Upper lobe of left lung (tissue), 6 donors: ENCODE results near the gene ABCC6. TPM values are rescaled to one million over a fixed set of nuclear protein-coding genes. Genes with fewer than 3 reads are reported as not detected.
"Not testable (repeated sequence)": the region's sequence is repeated elsewhere in the genome, so short reads cannot be mapped to it uniquely, and the experiment has no call there.

Experiments used
- ATAC-seq, 2 donors: fragments of 200-7000 bp; cut with Tn5 transposase; one replicate each; pipeline ENCODE4 v1.9.1; 2022; ENCODE audit warnings: mild to moderate bottlenecking in 2 of 2, moderate library complexity in 2 of 2; ENCODE audit not compliant: low FRiP score in 2 of 2
- DNase-seq, 2 donors: peaks; one replicate each; pipeline ENCODE4 v3.0.0-alpha.2; 2019 to 2020
- H3K27ac ChIP-seq, 4 donors: fragments of 200-600 bp; sonication (generic); one replicate each; pipeline ENCODE4 v1.5.1; 2016 to 2019
- H3K27me3 ChIP-seq, 4 donors: fragments of 200-600 bp; sonication (generic); one replicate each; pipeline ENCODE4 v1.5.1; 2017 to 2019
- H3K36me3 ChIP-seq, 4 donors: fragments of 200-600 bp; sonication (generic); one replicate each; pipeline ENCODE4 v1.5.1; 2016 to 2019
- H3K4me1 ChIP-seq, 4 donors: fragments of 200-600 bp; sonication (generic); one replicate each; pipeline ENCODE4 v1.5.1; 2018 to 2019
- H3K4me3 ChIP-seq, 4 donors: fragments of 200-600 bp; sonication (generic); one replicate each; pipeline ENCODE4 v1.5.1; 2017 to 2019; ENCODE audit warnings: mild to moderate bottlenecking in 2 of 4, moderate library complexity in 1 of 4
- H3K9me3 ChIP-seq, 4 donors: fragments of 200-600 bp; sonication (generic); one replicate each; pipeline ENCODE4 v1.5.1; 2018 to 2019
- EP300 ChIP-seq, 4 donors: sonication (generic); formaldehyde crosslinking; IDR thresholded peaks; one replicate each; pipeline ENCODE4 v1.5.1; 2017; ENCODE audit warnings: antibody characterized with exemption in 4 of 4, control low read depth in 2 of 4
- POLR2A ChIP-seq, 4 donors: fragments of 450-650 bp; IDR thresholded peaks; one replicate each; pipeline ENCODE4 v1.5.1; 2016 to 2017; ENCODE audit warnings: antibody characterized with exemption in 4 of 4, mild to moderate bottlenecking in 2 of 4
- POLR2AphosphoS5 ChIP-seq, 2 donors: sonication (generic); formaldehyde crosslinking; IDR thresholded peaks; one replicate each; pipeline ENCODE4 v1.5.1; 2017; ENCODE audit warnings: antibody characterized with exemption in 2 of 2
- WGBS, 2 donors: methylation state at CpG; one replicate each; pipeline ENCODE4 v1.1.5; 2017 to 2018; 5-methylcytosine and 5-hydroxymethylcytosine counted together
- total RNA-seq, 6 donors: library from RNA; depleted of rRNA in 4 of 6; stranded (reverse); fragments of >200 nt in 4 of 6; gene quantifications; one replicate each; pipeline versions ENCODE4 v1.1.0 to v1.2.1, GENCODE V29; 2016 to 2021
- TF ChIP-seq, protein P1 (sequence below), 6 experiments: fragments of 450-650 bp in 4 of 6; fragments of 200-600 bp in 2 of 6; sonication (generic) in 2 of 6; IDR thresholded peaks; one replicate each; pipeline ENCODE4 v1.5.1; 2016 to 2019; ENCODE audit warnings: antibody characterized with exemption in 6 of 6
- donor health status: DM: no; HTN: no; CAD: no; lungs with moderate emphysema.
- donor health status: DM: no; HTN: yes; CAD: no; lungs with severe emphysema.

The ABCC6 gene
- total RNA-seq, 6 donors from 2014 or later = 31.9 to 148 (median 41.8) TPM

DNA sequence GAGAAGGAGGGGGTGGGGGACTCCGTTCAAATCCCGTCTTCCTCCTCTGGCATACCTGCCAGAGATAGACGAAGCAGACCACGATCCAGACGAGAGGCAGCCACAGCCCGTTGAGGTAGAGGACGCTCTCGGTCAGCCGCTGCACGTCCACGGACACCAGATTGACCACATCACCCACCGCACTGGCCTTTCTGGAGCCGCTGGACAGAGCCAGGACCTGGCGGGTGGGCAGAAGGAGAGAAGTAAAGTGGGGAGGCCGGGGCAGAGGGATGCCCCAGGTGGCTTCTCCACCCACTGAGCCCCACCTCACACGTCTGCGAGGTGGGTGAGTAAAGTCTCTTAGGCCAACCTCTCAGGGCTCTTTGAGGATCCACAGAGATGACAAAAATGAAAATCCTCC is 25.3 kb downstream of the ABCC6 start:
- no peak for DNase-seq

GRCh38 chr16:16197331-16197730 is 26.0 kb downstream of the ABCC6 start:
- H3K36me3 ChIP-seq = peaks cover 0 to 4% (median under 1%) of the 10 kb centered on the region in 4 donors
- DNase-seq = no peak
- no peaks in the 10 kb centered on the region for H3K4me1 ChIP-seq
- H3K4me3 ChIP-seq = no peak overlapping the region
- no peaks in the 10 kb centered on the region for H3K27me3 ChIP-seq
- H3K27ac ChIP-seq = no peak overlapping the region
- WGBS, 2 donors = 20 to 28% methylated on average over 3 of the region's 3 CpGs
- ATAC-seq = no peak
- no peaks in the 10 kb centered on the region for H3K9me3 ChIP-seq
- no peak for TF ChIP-seq POLR2A (IDR thresholded peaks at IDR 0.05)
- TF ChIP-seq, protein P1, sequence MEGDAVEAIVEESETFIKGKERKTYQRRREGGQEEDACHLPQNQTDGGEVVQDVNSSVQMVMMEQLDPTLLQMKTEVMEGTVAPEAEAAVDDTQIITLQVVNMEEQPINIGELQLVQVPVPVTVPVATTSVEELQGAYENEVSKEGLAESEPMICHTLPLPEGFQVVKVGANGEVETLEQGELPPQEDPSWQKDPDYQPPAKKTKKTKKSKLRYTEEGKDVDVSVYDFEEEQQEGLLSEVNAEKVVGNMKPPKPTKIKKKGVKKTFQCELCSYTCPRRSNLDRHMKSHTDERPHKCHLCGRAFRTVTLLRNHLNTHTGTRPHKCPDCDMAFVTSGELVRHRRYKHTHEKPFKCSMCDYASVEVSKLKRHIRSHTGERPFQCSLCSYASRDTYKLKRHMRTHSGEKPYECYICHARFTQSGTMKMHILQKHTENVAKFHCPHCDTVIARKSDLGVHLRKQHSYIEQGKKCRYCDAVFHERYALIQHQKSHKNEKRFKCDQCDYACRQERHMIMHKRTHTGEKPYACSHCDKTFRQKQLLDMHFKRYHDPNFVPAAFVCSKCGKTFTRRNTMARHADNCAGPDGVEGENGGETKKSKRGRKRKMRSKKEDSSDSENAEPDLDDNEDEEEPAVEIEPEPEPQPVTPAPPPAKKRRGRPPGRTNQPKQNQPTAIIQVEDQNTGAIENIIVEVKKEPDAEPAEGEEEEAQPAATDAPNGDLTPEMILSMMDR (IDR thresholded peaks at IDR 0.05) = no peak

More for the DNA sequence above, 25.3 kb downstream of the ABCC6 start:
- H3K4me3 ChIP-seq = no peak overlapping the region
- ATAC-seq = no peak
- no peaks in the 10 kb centered on the region for H3K9me3 ChIP-seq
- peaks cover 0 to 4% (median 0%) of the 10 kb centered on the region in 4 donors for H3K36me3 ChIP-seq
- no peaks in the 10 kb centered on the region for H3K4me1 ChIP-seq
- no peaks in the 10 kb centered on the region for H3K27me3 ChIP-seq
- no peak overlapping the region for H3K27ac ChIP-seq
- 78 to 84% methylated on average over 14 to 17 of the region's 17 CpGs for WGBS, 2 donors
- TF ChIP-seq EP300 (IDR thresholded peaks at IDR 0.05) = no peak
- TF ChIP-seq, protein P1 (IDR thresholded peaks at IDR 0.05) = no peak
- TF ChIP-seq POLR2A (IDR thresholded peaks at IDR 0.05) = no peak
- TF ChIP-seq POLR2AphosphoS5 (IDR thresholded peaks at IDR 0.05) = no peak

DNA sequence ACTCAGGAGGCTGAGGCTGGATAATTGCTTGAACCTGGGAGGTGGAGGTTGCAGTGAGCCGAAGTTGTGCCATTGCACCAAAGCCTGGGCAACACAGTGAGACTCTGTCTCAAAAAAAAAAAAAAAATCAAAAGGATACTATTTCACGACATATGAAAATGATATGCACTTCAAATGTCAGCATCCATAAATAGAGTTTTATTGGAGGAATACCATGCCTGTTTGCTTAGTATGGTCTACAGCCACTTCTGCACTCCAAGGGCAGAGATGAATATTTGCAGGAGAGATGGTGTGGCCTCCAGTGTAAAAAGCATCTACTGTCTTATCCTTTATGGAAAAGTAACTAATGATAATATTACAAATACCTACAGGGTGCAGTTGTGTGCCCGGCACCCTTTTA is 27.2 kb downstream of the ABCC6 start:
- WGBS, 2 donors = 94 to 98% methylated on average over 3 of the region's 3 CpGs
- Histone ChIP-seq H3K9me3 (no peaks in the 10 kb centered on the region), H3K27ac (no peak overlapping the region), H3K4me3 (no peak overlapping the region), H3K36me3 (peaks cover 0 to 7% (median 2%) of the 10 kb centered on the region in 4 donors), H3K4me1 (no peaks in the 10 kb centered on the region), H3K27me3 (no peaks in the 10 kb centered on the region)
- TF ChIP-seq POLR2AphosphoS5 (IDR thresholded peaks at IDR 0.05) = no peak
- TF ChIP-seq POLR2A (IDR thresholded peaks at IDR 0.05) = no peak
- TF ChIP-seq EP300 (IDR thresholded peaks at IDR 0.05) = no peak
- ATAC-seq (no peak), DNase-seq (no peak)

GRCh38 chr16:16191493-16192167 is 31.7 kb downstream of the ABCC6 start:
- ATAC-seq = no peak
- TF ChIP-seq POLR2AphosphoS5 (IDR thresholded peaks at IDR 0.05) (no peak), EP300 (IDR thresholded peaks at IDR 0.05) (no peak), POLR2A (IDR thresholded peaks at IDR 0.05) (no peak)
- TF ChIP-seq, protein P1 (IDR thresholded peaks at IDR 0.05) = no peak
- Histone ChIP-seq H3K9me3 (no peaks in the 10 kb centered on the region), H3K4me3 (no peak overlapping the region), H3K27ac (no peak overlapping the region), H3K4me1 (no peaks in the 10 kb centered on the region), H3K36me3 (peaks cover 1 to 18% (median 3%) of the 10 kb centered on the region in 4 donors), H3K27me3 (no peaks in the 10 kb centered on the region)
- WGBS, 2 donors = 52 to 69% methylated on average over 7 to 8 of the region's 8 CpGs
- DNase-seq = no peak

DNA sequence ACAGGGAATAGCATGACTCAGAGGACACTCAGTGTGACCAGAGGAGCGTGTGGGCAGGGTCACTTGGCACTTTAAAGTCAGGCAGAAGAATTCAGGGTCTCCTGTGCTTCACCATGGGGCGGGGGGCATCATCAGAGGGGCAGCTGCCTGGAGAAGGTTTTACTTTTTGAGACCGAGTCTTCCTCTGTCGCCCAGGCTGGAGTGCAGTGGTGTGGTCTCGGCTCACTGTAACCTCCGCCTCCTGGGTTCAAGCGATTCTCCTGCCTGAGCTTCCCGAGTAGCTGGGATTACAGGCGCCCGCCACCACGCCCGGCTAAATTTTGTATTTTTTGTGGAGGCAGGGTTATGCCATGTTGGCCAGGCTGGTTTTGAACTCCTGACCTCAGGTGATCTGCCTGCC is 32.3 kb downstream of the ABCC6 start:
- not testable (repeated sequence) for ATAC-seq, H3K4me3 ChIP-seq, H3K27me3 ChIP-seq, H3K27ac ChIP-seq, DNase-seq, H3K4me1 ChIP-seq, H3K9me3 ChIP-seq
- WGBS, 2 donors = 91 to 98% methylated on average over 10 to 12 of the region's 12 CpGs
- peaks cover 0 to 21% (median 4%) of the 10 kb centered on the region in 4 donors for H3K36me3 ChIP-seq

DNA sequence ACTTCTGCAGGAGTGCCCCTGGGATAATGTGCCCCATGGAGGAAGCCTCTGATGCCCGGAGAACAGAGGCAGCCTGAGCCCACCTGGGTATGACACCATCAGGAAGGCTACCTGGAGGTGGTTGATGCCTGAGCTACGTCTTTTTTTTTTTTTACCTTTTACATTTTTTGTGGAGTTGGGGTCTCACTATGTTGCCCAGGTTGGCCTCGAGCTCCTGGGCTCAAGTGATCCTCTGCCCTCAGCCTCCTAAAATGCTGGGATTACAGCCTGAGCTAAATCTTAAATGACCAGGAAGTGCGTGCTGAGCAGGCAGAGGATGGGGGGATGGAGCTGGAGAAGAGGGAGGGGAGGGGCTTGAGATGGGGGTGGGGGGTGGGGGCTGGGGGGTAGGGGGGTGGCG is 32.7 kb downstream of the ABCC6 start:
- no peak for ATAC-seq
- no peak for DNase-seq
- TF ChIP-seq EP300 (IDR thresholded peaks at IDR 0.05) = no peak
- TF ChIP-seq, protein P1 (IDR thresholded peaks at IDR 0.05) = no peak
- TF ChIP-seq POLR2AphosphoS5 (IDR thresholded peaks at IDR 0.05) = no peak
- TF ChIP-seq POLR2A (IDR thresholded peaks at IDR 0.05) = no peak
- Histone ChIP-seq H3K9me3 (no peaks in the 10 kb centered on the region), H3K4me1 (no peaks in the 10 kb centered on the region), H3K27me3 (no peaks in the 10 kb centered on the region), H3K36me3 (peaks cover 0 to 21% (median 4%) of the 10 kb centered on the region in 4 donors), H3K27ac (no peak overlapping the region), H3K4me3 (no peak overlapping the region)
- 88 to 90% methylated on average over 4 to 5 of the region's 5 CpGs for WGBS, 2 donors
